Inflammatory macrophage treated with lipopolysaccharide for 4 hours (primary cell): ENCODE measurements around the gene NFS1.
"Not testable (repeated sequence)": the region's sequence is repeated elsewhere in the genome, so short reads cannot be mapped to it uniquely, and the experiment has no call there.

ENCODE experiments used
- DNase-seq: peaks from one replicate; pipeline ENCODE4 v3.0.0-alpha.2; 2020

The NFS1 gene

GRCh38 chr20:35706591-35707529 lies 7.7 kb upstream of the NFS1 start:
- not testable (repeated sequence) for DNase-seq

- DNase-seq, result not testable (repeated sequence)
These were observed 6.7 kb upstream of the NFS1 start for GRCh38 chr20:35705894-35706293.

- no peak for DNase-seq
These were observed 5.5 kb upstream of the NFS1 start for GRCh38 chr20:35704514-35705261.

GRCh38 chr20:35702824-35703695 lies 3.9 kb upstream of the NFS1 start:
- DNase-seq, result no peak

GRCh38 chr20:35702051-35702823 lies 3.1 kb upstream of the NFS1 start:
- no peak for DNase-seq

GRCh38 chr20:35700625-35701148 lies 1.5 kb upstream of the NFS1 start:
- DNase-seq, result no peak

GRCh38 chr20:35699957-35700624 lies 939 bp upstream of the NFS1 start:
- DNase-seq, result no peak

GRCh38 chr20:35698298-35699126 lies 640 bp downstream of the NFS1 start:
- DNase-seq, result no peak

- no peak for DNase-seq
These were observed 1.4 kb downstream of the NFS1 start for GRCh38 chr20:35697696-35698297.

- DNase-seq, result no peak
These were observed 3.2 kb downstream of the NFS1 start for GRCh38 chr20:35695978-35696377.

GRCh38 chr20:35695245-35695749 lies 3.9 kb downstream of the NFS1 start:
- no peak for DNase-seq

GRCh38 chr20:35690265-35690664 lies 8.9 kb downstream of the NFS1 start:
- DNase-seq, result no peak

GRCh38 chr20:35686872-35687271 lies 12.3 kb downstream of the NFS1 start:
- DNase-seq, result not testable (repeated sequence)

- DNase-seq, result not testable (repeated sequence)
These were observed 13.8 kb downstream of the NFS1 start for GRCh38 chr20:35685368-35685767.

GRCh38 chr20:35681960-35682359 lies 17.2 kb downstream of the NFS1 start:
- DNase-seq, result no peak

GRCh38 chr20:35680452-35681183 lies 18.5 kb downstream of the NFS1 start:
- DNase-seq, result peak; percentile 51

GRCh38 chr20:35674921-35675320 lies 24.2 kb downstream of the NFS1 start:
- DNase-seq, result no peak

GRCh38 chr20:35673884-35674283 lies 25.3 kb downstream of the NFS1 start:
- no peak for DNase-seq

- no peak for DNase-seq
These were observed 29.5 kb downstream of the NFS1 start for GRCh38 chr20:35669681-35670080.
